ENCODE results near the gene ADAMTS10. TPM values are rescaled to one million over a fixed set of nuclear protein-coding genes. Genes with fewer than 3 reads are reported as not detected.
"Not testable (repeated sequence)": the region's sequence is repeated elsewhere in the genome, so short reads cannot be mapped to it uniquely, and the experiment has no call there.

ADAMTS10 gene
- total RNA-seq, 2 donors from 2014 or later, result 3.9 TPM

DNA sequence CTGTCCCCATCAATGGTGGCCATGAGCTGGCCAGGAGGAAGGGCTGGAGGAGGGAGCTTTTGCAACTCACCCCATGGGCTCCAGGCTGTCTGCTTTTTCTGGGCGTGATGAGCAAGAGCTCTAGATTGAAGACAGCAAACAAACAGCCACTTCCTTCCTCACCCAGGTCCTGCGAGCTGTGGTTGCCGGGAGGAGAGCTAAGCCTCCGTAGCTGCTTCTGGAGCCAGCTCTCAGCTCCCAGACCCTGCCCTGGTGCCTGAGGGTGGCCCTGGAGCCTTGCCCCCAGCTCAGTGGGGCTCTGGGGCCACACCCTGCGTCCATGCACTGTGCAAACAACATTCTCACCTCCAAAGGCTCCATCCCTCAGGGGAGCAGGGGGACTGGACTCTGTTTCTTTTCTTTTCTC is 39.5 kb downstream of the ADAMTS10 start:
- intact Hi-C loops (cut with DNase I), result no loop called here
- peak overlapping the region in 1 of 2 donors; percentile 8 for H3K9ac ChIP-seq (ENCODE audit: low read depth in 2 of 2, low read length in 2 of 2)
- H3K36me3 ChIP-seq, result no peaks in the 10 kb centered on the region
- H3K27me3 ChIP-seq, result no peaks in the 10 kb centered on the region
- H3K9me3 ChIP-seq, result no peaks in the 10 kb centered on the region
- no peak overlapping the region for H3K4me3 ChIP-seq
- H3K4me1 ChIP-seq, result no peaks in the 10 kb centered on the region
- TF ChIP-seq CTCF (IDR thresholded peaks at IDR 0.05), result no peak
- DNase-seq, result peak; percentile 38
- peak overlapping the region; percentile 57 for H3K27ac ChIP-seq

- Histone ChIP-seq H3K4me1 (no peaks in the 10 kb centered on the region), H3K27me3 (no peaks in the 10 kb centered on the region), H3K9ac (ENCODE audit: low read depth in 2 of 2, low read length in 2 of 2) (peak overlapping the region in 1 of 2 donors; percentile 3), H3K9me3 (no peaks in the 10 kb centered on the region), H3K4me3 (no peak overlapping the region), H3K36me3 (no peaks in the 10 kb centered on the region), H3K27ac (peak overlapping the region; percentile 10)
- intact Hi-C loops (cut with DNase I), result no loop called here
- TF ChIP-seq CTCF (IDR thresholded peaks at IDR 0.05), result no peak
- DNase-seq, result peak; percentile 38
Measured at GRCh38 chr19:8569066-8569771, 41.3 kb downstream of the ADAMTS10 start.

DNA sequence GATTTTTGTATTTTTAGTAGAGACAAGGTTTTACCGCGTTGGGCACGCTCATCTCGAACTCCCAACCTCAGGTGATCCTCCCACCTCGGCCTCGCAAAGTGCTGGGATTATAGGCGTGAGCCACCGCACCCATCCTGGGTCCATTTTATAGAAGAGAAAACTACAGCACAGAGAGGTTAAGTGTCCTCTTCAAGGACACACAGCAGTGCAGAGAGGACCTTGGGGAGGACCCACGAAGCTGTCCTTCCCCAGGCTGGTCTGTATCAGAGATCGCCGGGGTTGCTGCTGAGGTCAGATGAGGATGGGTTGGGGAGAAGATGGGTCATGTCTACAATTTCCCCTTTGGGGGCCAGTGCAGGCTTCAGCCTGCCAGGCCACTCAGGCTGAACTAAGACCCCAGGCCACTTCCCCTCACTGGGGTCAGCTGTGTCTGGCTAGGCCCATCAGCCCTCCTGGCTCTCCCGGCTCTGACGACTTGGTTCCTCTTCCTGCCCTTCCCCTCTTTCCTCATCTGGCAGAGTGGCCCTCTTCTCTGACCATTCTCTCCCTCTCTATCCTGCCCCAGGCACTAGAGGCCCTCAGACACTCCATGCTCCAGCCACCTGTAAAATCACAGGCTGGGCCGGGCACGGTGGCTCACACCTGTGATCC is 42.9 kb downstream of the ADAMTS10 start:
- intact Hi-C loops (cut with DNase I), result no loop called here
- Histone ChIP-seq H3K27me3 (no peaks in the 10 kb centered on the region), H3K27ac (no peak overlapping the region), H3K4me3 (no peak overlapping the region), H3K9ac (ENCODE audit: low read depth in 2 of 2, low read length in 2 of 2) (no peak overlapping the region), H3K4me1 (no peaks in the 10 kb centered on the region), H3K36me3 (no peaks in the 10 kb centered on the region), H3K9me3 (no peaks in the 10 kb centered on the region)
- DNase-seq, result peak; percentile 20
- TF ChIP-seq CTCF (IDR thresholded peaks at IDR 0.05), result no peak

GRCh38 chr19:8566855-8567254 is 43.7 kb downstream of the ADAMTS10 start:
- H3K4me3 ChIP-seq, result no peak overlapping the region
- TF ChIP-seq CTCF (IDR thresholded peaks at IDR 0.05), result no peak
- DNase-seq, result no peak
- no peak overlapping the region for H3K9ac ChIP-seq (ENCODE audit: low read depth in 2 of 2, low read length in 2 of 2)
- H3K27me3 ChIP-seq, result no peaks in the 10 kb centered on the region
- intact Hi-C loops (cut with DNase I), result no loop called here
- H3K36me3 ChIP-seq, result no peaks in the 10 kb centered on the region
- H3K4me1 ChIP-seq, result no peaks in the 10 kb centered on the region
- H3K27ac ChIP-seq, result no peak overlapping the region
- no peaks in the 10 kb centered on the region for H3K9me3 ChIP-seq

- H3K9ac ChIP-seq (ENCODE audit: low read depth in 2 of 2, low read length in 2 of 2); H3K27ac ChIP-seq; H3K4me1 ChIP-seq; DNase-seq; H3K9me3 ChIP-seq; H3K36me3 ChIP-seq; intact Hi-C loops (cut with DNase I); H3K27me3 ChIP-seq; H3K4me3 ChIP-seq: not testable (repeated sequence)
Measured at GRCh38 chr19:8564866-8565265, 45.6 kb downstream of the ADAMTS10 start.

Measured in colonic mucosa (tissue), 4 donors.